Activated naive CD8-positive, alpha-beta T cell treated with anti-CD3 and anti-CD28 coated beads, Interleukin-2, amount 10 ng/mL, durations not matched to agents 7 days and 5 days (primary cell): ENCODE results near the gene RAD23A. TPM values are rescaled to one million over a fixed set of nuclear protein-coding genes. Genes with fewer than 3 reads are reported as not detected.
"Not testable (repeated sequence)": the region's sequence is repeated elsewhere in the genome, so short reads cannot be mapped to it uniquely, and the experiment has no call there.

Experiments used
- ATAC-seq: fragments of 150-1000 bp; cut with Tn5 transposase; one replicate; pipeline ENCODE4 v1.10.0; 2021; ENCODE audit warnings: low read depth, moderate library complexity
- POLR2A ChIA-PET: fragments of 350-600 bp; sonication (Branson Sonifier 250); formaldehyde crosslinking; loops from one replicate; lab custom pipeline; 2021; ENCODE audit warnings: antibody characterized with exemption; lab: Charles Lee
- DNase-seq: peaks from one replicate; pipeline ENCODE4 v3.0.0; 2021
- H3K27ac Mint-ChIP-seq: one replicate; pipeline ENCODE4 v1.8.0; 2022; ENCODE audit warnings: mild to moderate bottlenecking, mixed read lengths
- H3K27me3 Mint-ChIP-seq: one replicate; pipeline ENCODE4 v1.8.0; 2022; ENCODE audit warnings: mild to moderate bottlenecking, moderate library complexity, mixed read lengths
- H3K36me3 Mint-ChIP-seq: one replicate; pipeline ENCODE4 v1.8.0; 2021; ENCODE audit warnings: mild to moderate bottlenecking, mixed read lengths
- H3K4me1 Mint-ChIP-seq: one replicate; pipeline ENCODE4 v1.8.0; 2021; ENCODE audit warnings: mixed read lengths
- H3K4me3 Mint-ChIP-seq: one replicate; pipeline ENCODE4 v1.8.0; 2022; ENCODE audit warnings: mild to moderate bottlenecking, moderate library complexity, mixed read lengths
- H3K9me3 Mint-ChIP-seq: one replicate; pipeline ENCODE4 v1.8.0; 2021; ENCODE audit warnings: mixed read lengths
- total RNA-seq, 2 experiments: library from RNA; stranded (reverse); gene quantifications; one replicate each; pipeline ENCODE4 v1.2.3, GENCODE V29; 2021

The RAD23A gene
- total RNA-seq, 2 experiments from 2014 or later = 128 to 141 TPM

GRCh38 chr19:12953799-12954611 lies 8.3 kb downstream of the RAD23A start:
- Mint-ChIP-seq H3K27ac (peak overlapping the region; percentile 85), H3K4me1 (peaks cover 21% of the 10 kb centered on the region), H3K4me3 (no peak overlapping the region), H3K36me3 (peaks cover 18% of the 10 kb centered on the region), H3K27me3 (no peaks in the 10 kb centered on the region), H3K9me3 (no peaks in the 10 kb centered on the region)
- DNase-seq = no peak
- POLR2A ChIA-PET = interaction anchor here (0.9 to 3.1 kb wide), 5 partner anchors 8 to 151 kb away, joined by 3 to 15 read pairs (median 9); partner anchors contain the start of genes CALR and RAD23A
- no peak for ATAC-seq

GRCh38 chr19:12954612-12954962 lies 8.9 kb downstream of the RAD23A start:
- H3K27me3 Mint-ChIP-seq = no peaks in the 10 kb centered on the region
- H3K4me3 Mint-ChIP-seq = no peak overlapping the region
- POLR2A ChIA-PET = interaction anchor here (0.9 to 3.1 kb wide), 5 partner anchors 8 to 150 kb away, joined by 3 to 15 read pairs (median 9); partner anchors contain the start of genes CALR and RAD23A
- H3K4me1 Mint-ChIP-seq = peaks cover 21% of the 10 kb centered on the region
- peaks cover 16% of the 10 kb centered on the region for H3K36me3 Mint-ChIP-seq
- H3K27ac Mint-ChIP-seq = peak overlapping the region; percentile 85
- ATAC-seq (no peak), DNase-seq (no peak)
- H3K9me3 Mint-ChIP-seq = no peaks in the 10 kb centered on the region

DNA sequence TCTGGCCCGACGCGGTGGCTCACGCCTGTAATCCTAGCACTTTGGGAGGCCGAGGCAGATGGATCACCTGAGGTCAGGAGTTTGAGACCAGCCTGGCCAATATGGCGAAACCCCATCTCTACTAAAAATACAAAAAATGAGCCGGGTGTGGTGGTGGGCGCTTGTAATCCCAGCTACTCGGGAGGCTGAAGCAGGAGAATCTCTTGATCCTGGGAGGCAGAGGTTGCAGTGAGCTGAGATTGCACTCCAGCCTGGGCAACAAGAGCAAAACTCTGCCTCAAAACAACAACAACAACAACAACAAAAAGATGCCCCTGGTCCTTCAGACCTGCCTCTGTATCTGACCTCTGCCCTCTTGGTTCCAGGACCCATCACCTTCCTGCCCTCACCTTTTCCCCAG lies 9.9 kb downstream of the RAD23A start:
- H3K36me3 Mint-ChIP-seq, H3K9me3 Mint-ChIP-seq, DNase-seq, H3K27me3 Mint-ChIP-seq, ATAC-seq: not testable (repeated sequence)
- Mint-ChIP-seq H3K27ac (peak overlapping the region; percentile 78), H3K4me1 (peaks cover 18% of the 10 kb centered on the region), H3K4me3 (peak overlapping the region; percentile 82)
- POLR2A ChIA-PET = interaction anchor here (0.8 to 2.9 kb wide), 3 partner anchors 9 to 71 kb away, joined by 3 to 10 read pairs (median 3); partner anchors contain the start of gene RAD23A

- POLR2A ChIA-PET = interaction anchor here (0.6 to 2.9 kb wide), 5 partner anchors 10 to 174 kb away, joined by 3 to 10 read pairs (median 3); partner anchors contain the start of gene RAD23A
- Mint-ChIP-seq H3K9me3 (no peaks in the 10 kb centered on the region), H3K27ac (peak overlapping the region; percentile 78), H3K4me1 (peaks cover 18% of the 10 kb centered on the region), H3K4me3 (peak overlapping the region; percentile 82), H3K36me3 (peaks cover 8% of the 10 kb centered on the region), H3K27me3 (no peaks in the 10 kb centered on the region)
- ATAC-seq (no peak), DNase-seq (no peak)
Measured at GRCh38 chr19:12955996-12956395, 10.3 kb downstream of the RAD23A start.

- ATAC-seq (peak; percentile 95), DNase-seq (peak; percentile 88)
- no peaks in the 10 kb centered on the region for H3K27me3 Mint-ChIP-seq
- H3K4me3 Mint-ChIP-seq = peak within 1 kb of the TSS; percentile 95
- H3K9me3 Mint-ChIP-seq = no peaks in the 10 kb centered on the region
- H3K4me1 Mint-ChIP-seq = peaks cover 18% of the 10 kb centered on the region
- H3K27ac Mint-ChIP-seq = peak within 1 kb of the TSS; percentile 97
- H3K36me3 Mint-ChIP-seq = peaks cover 5% of the 10 kb centered on the region
- POLR2A ChIA-PET = interaction anchor here (0.6 to 2.9 kb wide), 5 partner anchors 10 to 173 kb away, joined by 3 to 10 read pairs (median 3); partner anchors contain the start of gene RAD23A
Measured at GRCh38 chr19:12956446-12957388, 11.1 kb downstream of the RAD23A start, which contains the start of gene GADD45GIP1. Gene GADD45GIP1, minus strand, starts transcription at chr19:12957223. Its CDS starts 11 bp downstream, at chr19:12957212.

GRCh38 chr19:12957389-12957952 lies 11.8 kb downstream of the RAD23A start:
- not testable (repeated sequence) for H3K9me3 Mint-ChIP-seq, DNase-seq, H3K27me3 Mint-ChIP-seq, H3K36me3 Mint-ChIP-seq
- H3K4me1 Mint-ChIP-seq = peaks cover 18% of the 10 kb centered on the region
- peak; percentile 22 for ATAC-seq
- POLR2A ChIA-PET = interaction anchor here (1.5 kb wide), 1 partner anchor 20 kb away, joined by 7 read pairs; no protein-coding TSS in a partner anchor
- peak overlapping the region; percentile 97 for H3K27ac Mint-ChIP-seq
- H3K4me3 Mint-ChIP-seq = peak overlapping the region; percentile 95

GRCh38 chr19:12959481-12959880 lies 13.8 kb downstream of the RAD23A start:
- Mint-ChIP-seq H3K9me3 (no peaks in the 10 kb centered on the region), H3K27me3 (peaks cover 5% of the 10 kb centered on the region), H3K4me1 (peaks cover 13% of the 10 kb centered on the region), H3K27ac (no peak overlapping the region), H3K36me3 (peaks cover 3% of the 10 kb centered on the region), H3K4me3 (no peak overlapping the region)
- ATAC-seq (no peak), DNase-seq (no peak)
- POLR2A ChIA-PET = no interaction called here

GRCh38 chr19:12965017-12965811 lies 19.6 kb downstream of the RAD23A start:
- Mint-ChIP-seq H3K4me1 (peaks cover 6% of the 10 kb centered on the region), H3K36me3 (no peaks in the 10 kb centered on the region), H3K4me3 (peak overlapping the region; percentile 88), H3K9me3 (no peaks in the 10 kb centered on the region), H3K27ac (peak overlapping the region; percentile 81), H3K27me3 (peaks cover 5% of the 10 kb centered on the region)
- POLR2A ChIA-PET = interaction anchor here (0.6 to 2.6 kb wide), 13 partner anchors 17 to 190 kb away, joined by 3 to 23 read pairs (median 3); partner anchors contain the start of genes GCDH, KLF1 and SYCE2
- peak; percentile 95 for DNase-seq
- peak; percentile 96 for ATAC-seq

GRCh38 chr19:12965812-12966135 lies 20.1 kb downstream of the RAD23A start:
- Mint-ChIP-seq H3K36me3 (no peaks in the 10 kb centered on the region), H3K27me3 (peaks cover 5% of the 10 kb centered on the region), H3K9me3 (no peaks in the 10 kb centered on the region), H3K27ac (peak overlapping the region; percentile 73), H3K4me1 (peaks cover 6% of the 10 kb centered on the region), H3K4me3 (peak overlapping the region; percentile 88)
- POLR2A ChIA-PET = interaction anchor here (0.6 to 2.6 kb wide), 11 partner anchors 18 to 190 kb away, joined by 3 to 23 read pairs (median 3); partner anchors contain the start of genes GCDH and SYCE2
- DNase-seq (no peak), ATAC-seq (no peak)

- no peaks in the 10 kb centered on the region for H3K9me3 Mint-ChIP-seq
- ATAC-seq (no peak), DNase-seq (no peak)
- H3K36me3 Mint-ChIP-seq = no peaks in the 10 kb centered on the region
- peaks cover 6% of the 10 kb centered on the region for H3K4me1 Mint-ChIP-seq
- no peak overlapping the region for H3K27ac Mint-ChIP-seq
- H3K27me3 Mint-ChIP-seq = peaks cover 3% of the 10 kb centered on the region
- no peak overlapping the region for H3K4me3 Mint-ChIP-seq
- POLR2A ChIA-PET = interaction anchor here (0.6 to 0.9 kb wide), 4 partner anchors 11 to 94 kb away, joined by 3 to 6 read pairs (median 4); no protein-coding TSS in a partner anchor
Measured at GRCh38 chr19:12967907-12968306, 22.2 kb downstream of the RAD23A start.

DNA sequence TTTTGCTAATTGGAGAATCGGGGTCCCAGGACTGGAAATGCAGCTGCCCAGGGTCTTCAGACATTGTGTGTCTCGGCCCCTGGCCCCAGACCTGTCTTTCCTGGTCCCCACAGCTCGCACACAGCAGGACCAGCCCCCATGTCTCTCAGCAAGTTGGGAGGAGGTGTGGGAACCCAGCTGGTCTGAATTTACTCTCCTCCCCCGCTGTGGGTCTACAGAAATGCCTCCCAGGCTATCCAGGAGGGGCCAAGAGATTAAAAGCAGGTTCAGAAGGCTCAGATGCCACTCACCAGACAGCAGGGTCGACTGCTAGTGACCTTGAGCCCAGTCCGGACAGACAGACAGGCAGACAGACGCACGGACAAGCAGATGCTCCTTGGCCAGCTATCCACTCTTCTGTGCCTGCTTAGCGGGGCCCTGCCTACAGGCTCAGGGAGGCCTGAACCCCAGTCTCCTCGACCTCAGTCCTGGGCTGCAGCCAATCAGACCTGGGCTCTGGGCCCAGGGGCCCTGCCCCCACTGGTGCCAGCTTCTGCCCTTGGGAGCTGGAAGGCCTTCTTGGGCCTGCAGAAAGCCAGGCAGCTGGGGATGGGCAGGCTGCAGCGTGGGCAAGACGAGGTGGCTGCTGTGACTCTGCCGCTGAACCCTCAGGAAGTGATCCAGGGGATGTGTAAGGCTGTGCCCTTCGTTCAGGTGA lies 23.8 kb downstream of the RAD23A start, which contains the start of gene DAND5:
Gene DAND5, plus strand, starts transcription at position 285 of the 697 bp plus-strand sequence. Its CDS starts 85 bp downstream, at position 370.
- H3K27me3 Mint-ChIP-seq = no peaks in the 10 kb centered on the region
- POLR2A ChIA-PET = no interaction called here
- H3K9me3 Mint-ChIP-seq = no peaks in the 10 kb centered on the region
- H3K4me3 Mint-ChIP-seq = no peak within 1 kb of the TSS
- H3K36me3 Mint-ChIP-seq = no peaks in the 10 kb centered on the region
- no peak for DNase-seq
- H3K4me1 Mint-ChIP-seq = peaks cover 6% of the 10 kb centered on the region
- no peak for ATAC-seq
- no peak within 1 kb of the TSS for H3K27ac Mint-ChIP-seq
